ENCODE data around the gene SPSB3.

The SPSB3 gene

DNA sequence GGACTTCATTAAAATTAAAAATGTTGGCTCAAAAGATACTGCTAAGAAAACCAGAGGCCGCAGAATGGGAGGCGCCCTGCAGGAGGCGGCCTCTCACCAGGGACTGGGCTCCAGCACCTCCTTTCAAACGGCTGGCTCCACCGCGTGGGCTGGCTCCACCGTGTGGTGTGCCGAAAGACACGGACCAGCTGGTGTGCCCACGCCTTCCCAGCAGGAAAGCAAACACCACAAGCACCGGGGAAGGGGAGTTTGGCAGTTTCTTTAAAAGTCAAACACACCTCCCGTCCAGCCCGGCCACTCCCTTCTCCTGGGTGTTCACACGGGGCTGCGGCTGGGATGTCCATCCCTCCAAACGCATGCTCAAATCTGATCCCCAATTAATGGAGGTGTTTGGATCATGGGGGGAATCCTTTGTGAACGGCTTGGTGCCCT lies 30.4 kb upstream of the SPSB3 start:
- Histone ChIP-seq H3K56ac (ENCODE audit: low read length) (no peak overlapping the region), H4K8ac (ENCODE audit: low read depth, low read length) (no peak overlapping the region), H2BK120ac (ENCODE audit: low read depth, low read length) (no peak overlapping the region), H2BK5ac (ENCODE audit: low read length) (no peak overlapping the region), H3K23ac (ENCODE audit: low read length) (no peak overlapping the region), H4K5ac (ENCODE audit: low read length) (no peak overlapping the region), H3K36me3 (ENCODE audit: control insufficient read depth, insufficient read depth, low read length) (no peaks in the 10 kb centered on the region), H3K4me3 (ENCODE audit: low read length) (no peak overlapping the region), H3K4ac (ENCODE audit: low read depth, low read length) (no peak overlapping the region), H3K4me2 (ENCODE audit: low read length) (no peak overlapping the region), H3K79me1 (ENCODE audit: low read length) (no peaks in the 10 kb centered on the region), H2AK5ac (ENCODE audit: low read length) (no peak overlapping the region), H3K27ac (ENCODE audit: low read depth, low read length) (no peak overlapping the region), H3K4me1 (ENCODE audit: control insufficient read depth, low read depth, low read length) (no peaks in the 10 kb centered on the region), H3K9ac (ENCODE audit: low read length) (no peak overlapping the region), H3K18ac (ENCODE audit: low read length) (no peak overlapping the region), H3K79me2 (ENCODE audit: control insufficient read depth, insufficient read depth, low read length) (no peaks in the 10 kb centered on the region), H2BK15ac (replicated peaks; ENCODE audit: low read depth) (no peak overlapping the region), H3K27me3 (ENCODE audit: insufficient read depth, low read length, poor library complexity) (no peaks in the 10 kb centered on the region)
- no CpG with 5 or more reads among the region's 17 CpGs for WGBS (ENCODE audit: extremely low coverage, insufficient coverage, low lambda C conversion rate)
- peak; percentile 66 for DNase-seq

DNA sequence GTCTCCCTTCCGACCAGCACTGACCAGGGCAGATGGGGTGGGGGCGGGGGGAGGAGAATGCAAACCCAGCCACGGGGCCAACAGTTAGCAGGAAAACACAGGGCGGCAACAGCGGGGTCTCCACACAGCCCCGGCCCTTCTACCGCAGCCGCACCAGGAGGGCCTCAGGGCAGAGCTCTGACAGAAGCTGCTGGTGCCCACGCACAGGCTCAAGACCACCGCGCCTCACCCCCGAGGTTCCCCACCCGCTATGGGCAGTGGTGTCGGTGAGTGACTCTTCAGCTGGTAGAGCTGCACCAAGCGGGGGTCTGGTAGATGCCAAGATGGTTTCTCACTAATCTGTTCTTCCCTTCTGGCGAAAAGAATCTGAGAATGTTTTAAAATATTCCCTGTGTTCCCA lies 28.2 kb upstream of the SPSB3 start:
- H3K4ac ChIP-seq (ENCODE audit: low read depth, low read length), result no peak overlapping the region
- no peak overlapping the region for H3K4me3 ChIP-seq (ENCODE audit: low read length)
- no peaks in the 10 kb centered on the region for H3K27me3 ChIP-seq (ENCODE audit: insufficient read depth, low read length, poor library complexity)
- H4K8ac ChIP-seq (ENCODE audit: low read depth, low read length), result no peak overlapping the region
- H3K36me3 ChIP-seq (ENCODE audit: control insufficient read depth, insufficient read depth, low read length), result no peaks in the 10 kb centered on the region
- no peak for DNase-seq
- H2BK120ac ChIP-seq (ENCODE audit: low read depth, low read length), result no peak overlapping the region
- H4K5ac ChIP-seq (ENCODE audit: low read length), result no peak overlapping the region
- WGBS (ENCODE audit: extremely low coverage, insufficient coverage, low lambda C conversion rate), result no CpG with 5 or more reads among the region's 16 CpGs
- no peak overlapping the region for H3K9ac ChIP-seq (ENCODE audit: low read length)
- no peak overlapping the region for H3K23ac ChIP-seq (ENCODE audit: low read length)
- no peak overlapping the region for H3K18ac ChIP-seq (ENCODE audit: low read length)
- no peak overlapping the region for H2BK5ac ChIP-seq (ENCODE audit: low read length)
- no peak overlapping the region for H3K27ac ChIP-seq (ENCODE audit: low read depth, low read length)
- H3K4me2 ChIP-seq (ENCODE audit: low read length), result no peak overlapping the region
- H3K4me1 ChIP-seq (ENCODE audit: control insufficient read depth, low read depth, low read length), result no peaks in the 10 kb centered on the region
- no peak overlapping the region for H2BK15ac ChIP-seq (replicated peaks; ENCODE audit: low read depth)
- no peak overlapping the region for H2AK5ac ChIP-seq (ENCODE audit: low read length)
- no peaks in the 10 kb centered on the region for H3K79me2 ChIP-seq (ENCODE audit: control insufficient read depth, insufficient read depth, low read length)
- H3K79me1 ChIP-seq (ENCODE audit: low read length), result no peaks in the 10 kb centered on the region
- no peak overlapping the region for H3K56ac ChIP-seq (ENCODE audit: low read length)

DNA sequence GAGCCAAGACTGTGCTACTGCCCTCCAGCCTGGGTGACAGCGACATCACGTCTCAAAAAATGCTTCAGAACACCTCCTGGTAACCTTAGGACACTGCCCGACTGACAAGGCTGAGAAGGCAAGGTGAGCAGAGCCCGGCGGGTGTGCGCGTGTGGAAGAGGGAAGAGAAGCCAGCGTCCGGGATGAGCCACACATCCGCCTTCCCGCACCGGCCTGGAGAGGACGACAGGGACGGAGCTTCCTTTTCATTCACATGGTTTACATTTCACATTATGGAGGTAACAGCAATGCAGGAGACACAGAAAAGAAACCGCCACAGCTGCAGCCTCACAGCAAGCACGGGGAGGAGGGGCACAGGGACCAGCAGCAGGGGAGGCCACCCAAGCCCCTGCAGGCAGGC lies 27.7 kb upstream of the SPSB3 start:
- H3K36me3 ChIP-seq (ENCODE audit: control insufficient read depth, insufficient read depth, low read length), result no peaks in the 10 kb centered on the region
- H3K56ac ChIP-seq (ENCODE audit: low read length), result no peak overlapping the region
- no peaks in the 10 kb centered on the region for H3K4me1 ChIP-seq (ENCODE audit: control insufficient read depth, low read depth, low read length)
- H3K4me2 ChIP-seq (ENCODE audit: low read length), result no peak overlapping the region
- no peak overlapping the region for H3K4me3 ChIP-seq (ENCODE audit: low read length)
- no CpG with 5 or more reads among the region's 16 CpGs for WGBS (ENCODE audit: extremely low coverage, insufficient coverage, low lambda C conversion rate)
- DNase-seq, result no peak
- no peak overlapping the region for H3K9ac ChIP-seq (ENCODE audit: low read length)
- H3K23ac ChIP-seq (ENCODE audit: low read length), result no peak overlapping the region
- H3K79me1 ChIP-seq (ENCODE audit: low read length), result no peaks in the 10 kb centered on the region
- no peaks in the 10 kb centered on the region for H3K27me3 ChIP-seq (ENCODE audit: insufficient read depth, low read length, poor library complexity)
- no peak overlapping the region for H4K5ac ChIP-seq (ENCODE audit: low read length)
- H2BK5ac ChIP-seq (ENCODE audit: low read length), result no peak overlapping the region
- H2AK5ac ChIP-seq (ENCODE audit: low read length), result no peak overlapping the region
- H2BK120ac ChIP-seq (ENCODE audit: low read depth, low read length), result no peak overlapping the region
- no peaks in the 10 kb centered on the region for H3K79me2 ChIP-seq (ENCODE audit: control insufficient read depth, insufficient read depth, low read length)
- no peak overlapping the region for H3K4ac ChIP-seq (ENCODE audit: low read depth, low read length)
- no peak overlapping the region for H3K18ac ChIP-seq (ENCODE audit: low read length)
- no peak overlapping the region for H3K27ac ChIP-seq (ENCODE audit: low read depth, low read length)
- H2BK15ac ChIP-seq (replicated peaks; ENCODE audit: low read depth), result no peak overlapping the region
- no peak overlapping the region for H4K8ac ChIP-seq (ENCODE audit: low read depth, low read length)

DNA sequence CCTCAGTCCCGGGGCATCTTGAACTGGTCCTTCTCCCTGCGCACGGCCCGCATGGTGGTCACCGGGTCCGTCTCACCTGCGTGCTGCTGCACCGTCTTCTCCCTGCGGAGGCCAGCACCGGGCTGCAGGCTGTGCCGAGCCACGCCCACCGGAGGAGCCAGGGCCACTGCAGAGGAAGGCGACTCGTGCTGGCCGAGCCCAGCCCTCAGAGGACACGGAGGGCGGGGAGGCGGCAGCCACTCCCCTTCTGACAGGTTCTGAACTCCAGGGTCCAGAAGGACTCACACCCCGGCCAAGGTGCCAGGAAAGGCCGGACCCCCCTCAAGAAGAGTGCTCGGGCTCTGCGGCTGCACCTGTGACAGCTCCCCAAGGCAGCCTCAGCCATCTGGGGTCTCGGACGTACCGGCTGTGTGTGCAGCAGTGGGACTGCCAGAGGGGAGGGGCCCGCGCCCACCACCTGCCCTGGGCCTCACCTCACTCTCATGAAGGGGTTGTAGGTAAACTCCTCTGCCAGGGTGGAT lies 27.0 kb upstream of the SPSB3 start:
- Histone ChIP-seq H3K4me3 (ENCODE audit: low read length) (no peak overlapping the region), H3K4me1 (ENCODE audit: control insufficient read depth, low read depth, low read length) (no peaks in the 10 kb centered on the region), H3K56ac (ENCODE audit: low read length) (no peak overlapping the region), H3K27ac (ENCODE audit: low read depth, low read length) (no peak overlapping the region), H3K36me3 (ENCODE audit: control insufficient read depth, insufficient read depth, low read length) (no peaks in the 10 kb centered on the region), H2AK5ac (ENCODE audit: low read length) (no peak overlapping the region), H3K4ac (ENCODE audit: low read depth, low read length) (no peak overlapping the region), H2BK5ac (ENCODE audit: low read length) (no peak overlapping the region), H3K27me3 (ENCODE audit: insufficient read depth, low read length, poor library complexity) (no peaks in the 10 kb centered on the region), H2BK120ac (ENCODE audit: low read depth, low read length) (no peak overlapping the region), H3K79me2 (ENCODE audit: control insufficient read depth, insufficient read depth, low read length) (no peaks in the 10 kb centered on the region), H2BK15ac (replicated peaks; ENCODE audit: low read depth) (no peak overlapping the region), H3K9ac (ENCODE audit: low read length) (no peak overlapping the region), H3K18ac (ENCODE audit: low read length) (no peak overlapping the region), H3K23ac (ENCODE audit: low read length) (no peak overlapping the region), H3K4me2 (ENCODE audit: low read length) (no peak overlapping the region), H3K79me1 (ENCODE audit: low read length) (no peaks in the 10 kb centered on the region), H4K8ac (ENCODE audit: low read depth, low read length) (no peak overlapping the region), H4K5ac (ENCODE audit: low read length) (no peak overlapping the region)
- peak; percentile 43 for DNase-seq
- no CpG with 5 or more reads among the region's 28 CpGs for WGBS (ENCODE audit: extremely low coverage, insufficient coverage, low lambda C conversion rate)

DNA sequence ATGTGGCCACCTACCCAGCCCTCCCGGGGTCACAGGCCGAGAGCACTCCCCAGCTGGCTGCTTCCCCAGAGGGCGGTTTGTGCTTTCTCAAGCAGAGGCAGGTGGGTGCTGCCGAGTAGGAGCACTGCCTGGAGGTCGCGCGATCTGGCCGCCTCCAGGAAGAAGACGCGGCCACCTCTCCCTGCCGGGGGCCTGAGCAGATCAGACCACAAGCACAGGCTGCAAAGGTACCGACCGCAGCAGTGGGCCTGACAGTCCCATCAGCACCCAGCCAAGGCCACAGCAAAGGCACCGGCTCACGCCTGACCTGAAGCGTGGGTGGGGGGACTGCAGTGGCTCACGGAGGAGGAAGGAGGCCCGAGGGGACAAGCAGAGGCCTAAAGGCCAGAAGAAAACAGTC lies 26.3 kb upstream of the SPSB3 start:
- no peak for DNase-seq
- Histone ChIP-seq H3K56ac (ENCODE audit: low read length) (no peak overlapping the region), H3K4ac (ENCODE audit: low read depth, low read length) (no peak overlapping the region), H2AK5ac (ENCODE audit: low read length) (no peak overlapping the region), H3K36me3 (ENCODE audit: control insufficient read depth, insufficient read depth, low read length) (no peaks in the 10 kb centered on the region), H3K4me2 (ENCODE audit: low read length) (no peak overlapping the region), H4K8ac (ENCODE audit: low read depth, low read length) (no peak overlapping the region), H2BK15ac (replicated peaks; ENCODE audit: low read depth) (no peak overlapping the region), H3K79me2 (ENCODE audit: control insufficient read depth, insufficient read depth, low read length) (no peaks in the 10 kb centered on the region), H2BK120ac (ENCODE audit: low read depth, low read length) (no peak overlapping the region), H3K23ac (ENCODE audit: low read length) (no peak overlapping the region), H3K79me1 (ENCODE audit: low read length) (no peaks in the 10 kb centered on the region), H3K18ac (ENCODE audit: low read length) (no peak overlapping the region), H3K4me3 (ENCODE audit: low read length) (no peak overlapping the region), H3K27me3 (ENCODE audit: insufficient read depth, low read length, poor library complexity) (no peaks in the 10 kb centered on the region), H3K27ac (ENCODE audit: low read depth, low read length) (no peak overlapping the region), H3K9ac (ENCODE audit: low read length) (no peak overlapping the region), H3K4me1 (ENCODE audit: control insufficient read depth, low read depth, low read length) (no peaks in the 10 kb centered on the region), H2BK5ac (ENCODE audit: low read length) (no peak overlapping the region), H4K5ac (ENCODE audit: low read length) (no peak overlapping the region)
- no CpG with 5 or more reads among the region's 18 CpGs for WGBS (ENCODE audit: extremely low coverage, insufficient coverage, low lambda C conversion rate)

DNA sequence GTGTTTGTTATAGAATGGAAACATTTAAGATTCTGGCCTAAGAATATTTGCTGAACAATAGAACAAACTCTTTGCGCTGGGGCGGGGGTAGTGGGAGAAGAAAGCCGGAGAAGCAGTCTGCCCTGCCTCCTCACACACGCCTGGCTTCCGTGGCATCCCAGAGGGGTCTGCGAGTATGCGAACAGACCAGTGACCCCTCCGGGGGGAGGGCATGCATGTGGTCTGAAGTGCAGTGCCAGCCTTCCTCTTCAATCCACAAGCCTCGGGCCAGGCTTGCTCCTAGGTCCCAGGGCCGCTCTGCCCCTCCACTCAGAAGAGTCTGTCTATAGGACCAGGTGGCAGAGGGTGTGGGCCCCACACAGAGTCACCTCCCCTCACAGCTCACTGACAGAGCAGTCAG lies 25.3 kb upstream of the SPSB3 start:
- H3K9ac ChIP-seq (ENCODE audit: low read length), result no peak overlapping the region
- no peak overlapping the region for H3K4me2 ChIP-seq (ENCODE audit: low read length)
- DNase-seq, result no peak
- no peak overlapping the region for H3K4me3 ChIP-seq (ENCODE audit: low read length)
- no peak overlapping the region for H2BK5ac ChIP-seq (ENCODE audit: low read length)
- no peak overlapping the region for H4K5ac ChIP-seq (ENCODE audit: low read length)
- no peak overlapping the region for H4K8ac ChIP-seq (ENCODE audit: low read depth, low read length)
- no peaks in the 10 kb centered on the region for H3K4me1 ChIP-seq (ENCODE audit: control insufficient read depth, low read depth, low read length)
- H3K4ac ChIP-seq (ENCODE audit: low read depth, low read length), result no peak overlapping the region
- H3K23ac ChIP-seq (ENCODE audit: low read length), result no peak overlapping the region
- no CpG with 5 or more reads among the region's 10 CpGs for WGBS (ENCODE audit: extremely low coverage, insufficient coverage, low lambda C conversion rate)
- no peaks in the 10 kb centered on the region for H3K36me3 ChIP-seq (ENCODE audit: control insufficient read depth, insufficient read depth, low read length)
- H3K18ac ChIP-seq (ENCODE audit: low read length), result no peak overlapping the region
- no peaks in the 10 kb centered on the region for H3K27me3 ChIP-seq (ENCODE audit: insufficient read depth, low read length, poor library complexity)
- H3K27ac ChIP-seq (ENCODE audit: low read depth, low read length), result no peak overlapping the region
- no peak overlapping the region for H2BK15ac ChIP-seq (replicated peaks; ENCODE audit: low read depth)
- H3K79me1 ChIP-seq (ENCODE audit: low read length), result no peaks in the 10 kb centered on the region
- H2BK120ac ChIP-seq (ENCODE audit: low read depth, low read length), result no peak overlapping the region
- no peak overlapping the region for H2AK5ac ChIP-seq (ENCODE audit: low read length)
- no peaks in the 10 kb centered on the region for H3K79me2 ChIP-seq (ENCODE audit: control insufficient read depth, insufficient read depth, low read length)
- no peak overlapping the region for H3K56ac ChIP-seq (ENCODE audit: low read length)

All from mesendoderm (in vitro differentiated cells).